ENCODE measurements around the gene CYP4A11.

DNA sequence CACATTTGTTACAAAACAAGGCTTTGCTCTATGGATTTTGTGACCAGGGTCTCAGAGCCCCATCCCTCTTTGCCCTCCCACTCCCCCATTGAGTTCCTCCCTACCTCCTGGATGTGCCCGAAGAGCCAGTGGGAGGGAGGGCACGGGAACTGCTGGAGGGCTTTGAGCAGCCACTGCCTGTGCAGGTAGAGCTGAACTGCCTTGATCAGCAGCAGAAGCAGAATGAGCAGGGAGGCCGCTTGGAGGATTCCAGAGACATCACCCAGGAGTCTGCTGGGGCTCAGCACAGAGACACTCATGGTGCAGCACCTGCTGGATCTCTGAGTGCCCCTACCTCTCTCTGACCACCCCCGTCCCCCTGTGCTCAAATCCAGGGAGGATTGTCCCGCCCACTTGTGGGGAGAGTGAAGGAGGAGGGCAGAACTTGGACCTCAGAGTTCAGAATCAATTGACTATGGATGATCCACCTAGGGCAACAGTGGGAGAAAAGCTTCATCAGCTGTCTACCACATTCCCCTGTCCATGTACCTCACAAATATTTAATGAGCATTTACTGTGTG, at the start of gene CYP4A11:
- TF ChIP-seq POLR2A (IDR thresholded peaks at IDR 0.05; ENCODE audit: low read depth, low read length) (no peak), MYC (IDR thresholded peaks at IDR 0.05; ENCODE audit: low read depth, low read length) (no peak), MAX (IDR thresholded peaks at IDR 0.05; ENCODE audit: insufficient read depth, insufficient read length) (no peak), EZH2 (IDR thresholded peaks at IDR 0.05; ENCODE audit: borderline replicate concordance, low read depth, low read length, severe bottlenecking) (no peak), POLR2AphosphoS5 (IDR thresholded peaks at IDR 0.05; ENCODE audit: insufficient read depth, low read depth, low read length) (no peak), JUN (IDR thresholded peaks at IDR 0.05; ENCODE audit: borderline replicate concordance, insufficient read depth, insufficient read length, low read depth) (no peak)
- TF ChIP-seq, protein P1, sequence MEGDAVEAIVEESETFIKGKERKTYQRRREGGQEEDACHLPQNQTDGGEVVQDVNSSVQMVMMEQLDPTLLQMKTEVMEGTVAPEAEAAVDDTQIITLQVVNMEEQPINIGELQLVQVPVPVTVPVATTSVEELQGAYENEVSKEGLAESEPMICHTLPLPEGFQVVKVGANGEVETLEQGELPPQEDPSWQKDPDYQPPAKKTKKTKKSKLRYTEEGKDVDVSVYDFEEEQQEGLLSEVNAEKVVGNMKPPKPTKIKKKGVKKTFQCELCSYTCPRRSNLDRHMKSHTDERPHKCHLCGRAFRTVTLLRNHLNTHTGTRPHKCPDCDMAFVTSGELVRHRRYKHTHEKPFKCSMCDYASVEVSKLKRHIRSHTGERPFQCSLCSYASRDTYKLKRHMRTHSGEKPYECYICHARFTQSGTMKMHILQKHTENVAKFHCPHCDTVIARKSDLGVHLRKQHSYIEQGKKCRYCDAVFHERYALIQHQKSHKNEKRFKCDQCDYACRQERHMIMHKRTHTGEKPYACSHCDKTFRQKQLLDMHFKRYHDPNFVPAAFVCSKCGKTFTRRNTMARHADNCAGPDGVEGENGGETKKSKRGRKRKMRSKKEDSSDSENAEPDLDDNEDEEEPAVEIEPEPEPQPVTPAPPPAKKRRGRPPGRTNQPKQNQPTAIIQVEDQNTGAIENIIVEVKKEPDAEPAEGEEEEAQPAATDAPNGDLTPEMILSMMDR (IDR thresholded peaks at IDR 0.05; ENCODE audit: extremely low read depth in 1 of 2, insufficient read depth in 1 of 2, low read depth in 1 of 2, low read length in 2 of 2) = no peak

Data from endothelial cell of umbilical vein (primary cell).